Measurements from ENCODE around the gene ARL5C. TPM values are rescaled to one million over a fixed set of nuclear protein-coding genes. Genes with fewer than 3 reads are reported as not detected.

Gene ARL5C
- total and polyA plus RNA-seq, 2 donors (not counting 1 experiment from before 2014, with no cell fraction given), result not detected

GRCh38 chr17:39194089-39194984, 28.4 kb upstream of the ARL5C start:
- ATAC-seq (ENCODE audit: low read depth), result no peak
- Histone ChIP-seq H3K4me2 (replicated peaks; ENCODE audit: low read depth, low read length, poor library complexity, severe bottlenecking) (no peak overlapping the region), H3K4me3 (ENCODE audit: control extremely low read depth in 1 of 5, extremely low read depth in 1 of 5, insufficient read depth in 1 of 5, low read depth in 2 of 5, low read length in 4 of 5) (no peak overlapping the region), H3K27ac (ENCODE audit: low read length in 2 of 2) (no peak overlapping the region), H3K9me3 (ENCODE audit: control extremely low read depth in 1 of 3, control insufficient read depth in 2 of 3, insufficient read depth in 1 of 3, low read length in 2 of 3) (no peaks in the 10 kb centered on the region), H3K9ac (ENCODE audit: low read length) (no peak overlapping the region), H2AFZ (ENCODE audit: insufficient read depth, low read depth, low read length, poor library complexity, severe bottlenecking) (no peak overlapping the region), H3K27me3 (replicated peaks in 1 of 4; ENCODE audit: control extremely low read depth in 1 of 4, control insufficient read depth in 3 of 4, insufficient read depth in 4 of 4, low read length in 3 of 4) (no peaks in the 10 kb centered on the region), H3K79me2 (ENCODE audit: control insufficient read depth, insufficient read depth, low read length) (no peaks in the 10 kb centered on the region), H3K4me1 (ENCODE audit: control insufficient read depth in 2 of 2, insufficient read depth in 2 of 2, low read length in 2 of 2) (peaks cover 22 to 37% of the 10 kb centered on the region in 2 donors), H4K20me1 (ENCODE audit: control insufficient read depth, insufficient read depth, low read length, poor library complexity, severe bottlenecking) (peaks cover 7% of the 10 kb centered on the region), H3K36me3 (replicated peaks in 1 of 2; ENCODE audit: control extremely low read depth in 1 of 2, control insufficient read depth in 1 of 2, extremely low read depth in 1 of 2, insufficient read depth in 2 of 2, low read length in 1 of 2) (no peaks in the 10 kb centered on the region)
- ChIA-PET POLR2A (interaction anchor here (1.1 kb wide), 1 partner anchor 12 kb away, joined by 3 read pairs; no protein-coding TSS in a partner anchor), CTCF (interaction anchor here (1.0 kb wide), 1 partner anchor 50 kb away, joined by 3 read pairs; no protein-coding TSS in a partner anchor)
- intact Hi-C loops (cut with micrococcal nuclease), result no loop called here
- Mint-ChIP-seq H3K27me3 (no peaks in the 10 kb centered on the region), H3K4me1 (peaks cover 26% of the 10 kb centered on the region), H3K9me3 (ENCODE audit: insufficient read depth) (no peaks in the 10 kb centered on the region), H3K4me3 (peak overlapping the region; percentile 13), H3K27ac (no peak overlapping the region)
- 90% methylated on average over 14 of the region's 20 CpGs for WGBS (ENCODE audit: insufficient coverage)
- no peak for DNase-seq
- TF ChIP-seq CTCF (IDR thresholded peaks at IDR 0.05) (no peak), EZH2 (IDR thresholded peaks at IDR 0.05; ENCODE audit: borderline replicate concordance, insufficient read depth, low read depth, low read length, poor library complexity, severe bottlenecking) (no peak)

GRCh38 chr17:39193346-39193745, 27.4 kb upstream of the ARL5C start:
- ATAC-seq (ENCODE audit: low read depth), result no peak

More at GRCh38 chr17:39193346-39193745, 27.4 kb upstream of the ARL5C start:
- Mint-ChIP-seq H3K9me3 (ENCODE audit: insufficient read depth) (no peaks in the 10 kb centered on the region), H3K4me3 (no peak overlapping the region), H3K4me1 (peaks cover 18% of the 10 kb centered on the region), H3K27me3 (no peaks in the 10 kb centered on the region), H3K27ac (no peak overlapping the region)
- no peak overlapping the region for H3K9ac ChIP-seq (ENCODE audit: low read length)
- H3K4me1 ChIP-seq (ENCODE audit: control insufficient read depth in 2 of 2, insufficient read depth in 2 of 2, low read length in 2 of 2), result peaks cover 16 to 27% of the 10 kb centered on the region in 2 donors
- H3K9me3 ChIP-seq (ENCODE audit: control extremely low read depth in 1 of 3, control insufficient read depth in 2 of 3, insufficient read depth in 1 of 3, low read length in 2 of 3), result no peaks in the 10 kb centered on the region
- H2AFZ ChIP-seq (ENCODE audit: insufficient read depth, low read depth, low read length, poor library complexity, severe bottlenecking), result no peak overlapping the region
- TF ChIP-seq EZH2 (IDR thresholded peaks at IDR 0.05; ENCODE audit: borderline replicate concordance, insufficient read depth, low read depth, low read length, poor library complexity, severe bottlenecking) (no peak), CTCF (IDR thresholded peaks at IDR 0.05) (no peak)
- intact Hi-C loops (cut with micrococcal nuclease), result no loop called here
- no peak overlapping the region for H3K27ac ChIP-seq (ENCODE audit: low read length in 2 of 2)
- ChIA-PET CTCF (no interaction called here), POLR2A (interaction anchor here (0.7 kb wide), 1 partner anchor 178 kb away, joined by 3 read pairs; no protein-coding TSS in a partner anchor)
- peaks cover 7% of the 10 kb centered on the region for H4K20me1 ChIP-seq (ENCODE audit: control insufficient read depth, insufficient read depth, low read length, poor library complexity, severe bottlenecking)
- H3K4me2 ChIP-seq (replicated peaks; ENCODE audit: low read depth, low read length, poor library complexity, severe bottlenecking), result no peak overlapping the region
- H3K4me3 ChIP-seq (ENCODE audit: control extremely low read depth in 1 of 5, extremely low read depth in 1 of 5, insufficient read depth in 1 of 5, low read depth in 2 of 5, low read length in 4 of 5), result no peak overlapping the region
- no peak for DNase-seq
- no peaks in the 10 kb centered on the region for H3K36me3 ChIP-seq (replicated peaks in 1 of 2; ENCODE audit: control extremely low read depth in 1 of 2, control insufficient read depth in 1 of 2, extremely low read depth in 1 of 2, insufficient read depth in 2 of 2, low read length in 1 of 2)
- no peaks in the 10 kb centered on the region for H3K79me2 ChIP-seq (ENCODE audit: control insufficient read depth, insufficient read depth, low read length)
- no peaks in the 10 kb centered on the region for H3K27me3 ChIP-seq (replicated peaks in 1 of 4; ENCODE audit: control extremely low read depth in 1 of 4, control insufficient read depth in 3 of 4, insufficient read depth in 4 of 4, low read length in 3 of 4)
- WGBS (ENCODE audit: insufficient coverage), result 100% methylated on average over 5 of the region's 10 CpGs

All from B cell (primary cell).